Measurements from ENCODE around the gene KCTD19.

KCTD19 gene

DNA sequence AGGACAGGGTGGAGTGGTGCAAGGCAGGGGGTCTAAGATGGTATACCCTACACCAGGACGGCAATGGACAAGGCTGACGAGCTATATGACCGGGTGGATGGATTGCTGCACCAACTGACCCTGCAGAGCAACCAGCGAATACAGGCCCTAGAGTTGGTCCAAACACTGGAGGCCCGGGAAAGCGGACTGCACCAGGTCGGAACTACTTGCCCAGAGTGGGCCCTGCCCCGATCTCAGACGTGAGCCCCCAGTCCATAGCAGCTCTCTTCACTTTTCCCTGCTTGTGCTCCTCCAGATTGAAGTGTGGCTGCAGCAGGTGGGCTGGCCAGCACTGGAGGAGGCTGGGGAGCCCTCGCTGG is 44.1 kb downstream of the KCTD19 start:
- no peak for DNase-seq

- no peak for DNase-seq
Measured at GRCh38 chr16:67281536-67282446, 44.8 kb downstream of the KCTD19 start.

- DNase-seq: no peak
Measured at GRCh38 chr16:67280090-67281015, 46.2 kb downstream of the KCTD19 start.

- peak; percentile 43 for DNase-seq
Measured at GRCh38 chr16:67279296-67280089, 47.0 kb downstream of the KCTD19 start, which contains the start of gene PLEKHG4. PLEKHG4 (plus strand) TSS chr16:67279532; CDS start chr16:67280045, 513 bp downstream.

DNA sequence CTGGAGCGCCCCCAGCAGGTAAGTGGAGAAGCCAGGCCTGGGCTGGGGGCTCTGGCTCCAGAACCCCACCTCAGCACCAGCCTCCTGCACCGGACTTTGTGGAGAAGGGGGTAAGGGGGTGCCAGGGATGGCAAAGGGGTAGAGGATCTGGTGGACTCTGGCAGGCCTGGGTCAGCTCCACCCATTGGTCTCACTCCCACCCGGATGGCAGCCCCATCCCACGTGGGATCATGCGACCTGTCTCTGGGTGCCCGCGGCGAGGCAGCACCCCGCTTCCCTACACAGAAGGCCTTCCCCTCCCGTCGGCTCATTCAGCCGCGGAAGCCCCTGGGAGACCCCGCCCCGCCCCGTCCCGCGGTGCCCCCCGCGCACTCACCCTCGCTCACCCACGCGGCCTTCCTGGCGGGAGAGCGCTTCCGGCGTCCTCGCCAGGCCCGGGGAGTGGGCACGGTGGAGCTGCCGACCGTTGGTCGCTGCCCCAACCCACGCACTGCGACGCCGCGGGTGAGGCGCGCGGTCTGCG is 47.7 kb downstream of the KCTD19 start:
- no peak for DNase-seq

- DNase-seq: no peak
Measured at GRCh38 chr16:67277999-67278772, 48.4 kb downstream of the KCTD19 start.

- DNase-seq: no peak
Measured at GRCh38 chr16:67277294-67277998, 49.1 kb downstream of the KCTD19 start.

GRCh38 chr16:67275321-67275720 is 51.2 kb downstream of the KCTD19 start:
- DNase-seq: no peak

GRCh38 chr16:67271446-67271845 is 55.1 kb downstream of the KCTD19 start:
- no peak for DNase-seq

- DNase-seq: no peak
Measured at GRCh38 chr16:67270931-67271338, 55.6 kb downstream of the KCTD19 start.

DNA sequence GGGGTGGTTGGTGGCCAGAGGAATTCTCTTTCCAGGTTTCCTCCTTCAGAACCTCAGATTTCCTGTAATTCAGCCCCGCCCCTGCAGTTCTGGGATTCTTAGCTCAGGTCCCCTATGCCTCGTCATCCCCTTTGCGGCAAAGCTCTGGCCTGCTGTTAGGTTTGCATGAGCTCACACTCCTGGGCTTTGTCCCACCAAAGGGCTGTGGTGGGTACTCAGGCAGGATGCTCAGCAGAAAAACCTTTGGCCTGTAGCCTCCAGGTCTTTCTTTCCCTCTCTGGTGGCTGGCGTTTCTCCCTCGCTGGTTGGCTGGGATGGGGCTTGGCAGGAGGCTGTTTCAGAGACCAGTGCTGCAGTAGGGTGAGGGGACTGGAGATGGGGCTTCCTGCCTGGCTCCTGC is 56.8 kb downstream of the KCTD19 start:
- no peak for DNase-seq

GRCh38 chr16:67268136-67268579 is 58.4 kb downstream of the KCTD19 start:
- no peak for DNase-seq

GRCh38 chr16:67265834-67266233 is 60.7 kb downstream of the KCTD19 start:
- DNase-seq: no peak

GRCh38 chr16:67264866-67265265 is 61.7 kb downstream of the KCTD19 start:
- no peak for DNase-seq

DNA sequence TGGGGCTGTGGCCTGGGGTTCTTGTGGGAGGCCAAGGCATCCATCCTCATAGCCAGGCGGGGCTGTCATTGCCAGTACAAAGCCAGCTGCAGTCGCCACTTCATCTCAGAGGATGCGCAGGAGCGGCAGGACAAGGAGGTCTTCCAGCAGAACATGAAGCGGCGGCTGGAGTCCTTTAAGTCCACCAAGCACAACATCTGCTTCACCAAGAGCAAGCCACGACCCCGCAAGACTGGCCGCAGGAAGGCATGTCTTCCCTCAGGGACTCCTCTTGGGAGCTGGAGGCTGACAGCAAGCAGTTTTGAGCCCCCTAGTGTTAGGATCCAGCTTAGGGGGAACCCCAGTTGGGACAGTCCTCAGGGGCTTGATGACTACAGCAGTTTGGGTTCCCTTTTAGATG is 62.3 kb downstream of the KCTD19 start:
- no peak for DNase-seq

DNA sequence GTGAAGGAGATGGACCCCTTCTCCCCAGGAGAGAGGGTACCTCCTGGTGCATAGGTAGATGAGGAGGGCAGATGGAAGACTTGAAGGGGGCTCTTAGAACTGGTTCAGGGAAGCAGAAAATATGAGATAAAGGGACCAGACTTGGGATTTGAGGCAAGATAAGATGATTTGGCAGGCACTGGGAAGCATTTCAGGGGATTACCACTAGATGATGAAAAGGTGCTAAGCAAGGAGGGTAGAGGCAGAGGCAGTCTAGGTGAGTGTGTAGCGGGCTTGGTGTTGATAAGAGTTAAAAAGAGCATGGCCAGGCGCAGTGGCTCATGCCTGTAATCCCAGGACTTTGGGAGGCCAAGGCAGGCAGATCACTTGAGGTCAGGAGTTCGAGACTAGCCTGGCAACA is 63.3 kb downstream of the KCTD19 start:
- no peak for DNase-seq

- peak; percentile 14 for DNase-seq
Measured at GRCh38 chr16:67260426-67261063, 66.0 kb downstream of the KCTD19 start.

DNA sequence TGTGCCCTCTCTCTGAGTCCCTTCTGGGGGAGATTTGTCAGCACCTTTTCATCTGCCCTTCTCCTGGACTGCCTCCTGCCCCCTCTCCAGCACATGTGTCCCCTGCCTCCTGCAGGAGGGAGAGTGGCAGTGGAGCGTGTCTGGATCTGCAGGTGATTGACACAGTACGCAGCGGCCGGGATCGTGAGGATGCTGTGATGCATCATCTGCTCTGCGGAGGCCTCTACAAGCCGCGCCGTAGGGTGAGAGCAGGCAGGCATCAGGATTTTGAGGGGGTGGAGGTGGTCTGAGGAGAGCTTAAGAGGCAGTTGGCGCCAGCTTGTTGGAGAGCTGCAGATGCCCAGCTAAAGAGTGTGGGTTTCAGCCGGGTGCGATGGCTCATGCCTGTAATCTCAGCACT is 66.8 kb downstream of the KCTD19 start:
- no peak for DNase-seq

- no peak for DNase-seq
Measured at GRCh38 chr16:67258161-67258835, 68.2 kb downstream of the KCTD19 start.

All from midbrain (tissue), 1 donor.